Breast epithelium (tissue), 3 donors: ENCODE measurements around the gene ZCCHC14.

Experiments used
- CTCF ChIP-seq, 3 donors: fragments of 450-650 bp; IDR thresholded peaks; one replicate each; pipeline ENCODE4 v1.5.1; 2016 to 2017; ENCODE audit warnings: antibody characterized with exemption in 3 of 3, mild to moderate bottlenecking in 3 of 3, moderate library complexity in 3 of 3
- POLR2A ChIP-seq: fragments of 450-650 bp; IDR thresholded peaks from one replicate; pipeline ENCODE4 v1.6.1; 2016; ENCODE audit warnings: antibody characterized with exemption, mild to moderate bottlenecking, moderate library complexity

GRCh38 chr16:87539113-87539512 is 46.3 kb upstream of the ZCCHC14 start:
- TF ChIP-seq POLR2A, result no peak
- TF ChIP-seq CTCF (IDR thresholded peaks at IDR 0.05), result no peak
